Astrocyte of the cerebellum (primary cell): Measurements from ENCODE around the gene ASXL1.

Experiments
- DNase-seq: peaks from one replicate; pipeline ENCODE4 v3.0.0-alpha.2; 2011; ENCODE audit warnings: low read depth
- H3K4me3 ChIP-seq: 2 replicates; pipeline ENCODE4 v1.5.1; 2011; ENCODE audit warnings: mild to moderate bottlenecking, low read depth, low read length, moderate library complexity
- in situ Hi-C: cut with HindIII; loops from 2 replicates; pipeline ENCODE4 v1.10.0; 2017; ENCODE audit warnings: low sequenced_read_pairs
- TF ChIP-seq, protein P1 (sequence below): IDR thresholded peaks from 2 replicates; pipeline ENCODE4 v1.5.1; 2012; ENCODE audit warnings: low read length, low read depth, moderate library complexity, mild to moderate bottlenecking; ENCODE audit errors: missing control alignments

The ASXL1 gene

DNA sequence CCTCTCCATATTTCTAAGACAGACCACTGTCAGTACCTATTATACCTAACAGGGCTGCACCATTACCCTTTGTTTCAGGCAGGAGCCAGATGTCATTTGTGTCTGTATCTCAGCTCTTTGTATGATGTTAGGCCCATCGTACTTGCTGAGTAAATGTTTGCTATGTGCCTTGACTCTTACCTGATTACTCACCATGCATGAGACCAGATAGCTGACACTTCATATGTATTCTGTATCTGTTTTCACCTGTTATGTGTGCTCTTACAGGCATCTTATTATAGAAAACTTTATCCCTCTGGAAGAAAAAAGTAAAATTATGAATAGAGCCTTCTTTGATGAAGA lies 31.7 kb upstream of the ASXL1 start:
- in situ Hi-C loops: no loop called here
- DNase-seq: no peak
- no peak overlapping the region for H3K4me3 ChIP-seq
- TF ChIP-seq, protein P1, sequence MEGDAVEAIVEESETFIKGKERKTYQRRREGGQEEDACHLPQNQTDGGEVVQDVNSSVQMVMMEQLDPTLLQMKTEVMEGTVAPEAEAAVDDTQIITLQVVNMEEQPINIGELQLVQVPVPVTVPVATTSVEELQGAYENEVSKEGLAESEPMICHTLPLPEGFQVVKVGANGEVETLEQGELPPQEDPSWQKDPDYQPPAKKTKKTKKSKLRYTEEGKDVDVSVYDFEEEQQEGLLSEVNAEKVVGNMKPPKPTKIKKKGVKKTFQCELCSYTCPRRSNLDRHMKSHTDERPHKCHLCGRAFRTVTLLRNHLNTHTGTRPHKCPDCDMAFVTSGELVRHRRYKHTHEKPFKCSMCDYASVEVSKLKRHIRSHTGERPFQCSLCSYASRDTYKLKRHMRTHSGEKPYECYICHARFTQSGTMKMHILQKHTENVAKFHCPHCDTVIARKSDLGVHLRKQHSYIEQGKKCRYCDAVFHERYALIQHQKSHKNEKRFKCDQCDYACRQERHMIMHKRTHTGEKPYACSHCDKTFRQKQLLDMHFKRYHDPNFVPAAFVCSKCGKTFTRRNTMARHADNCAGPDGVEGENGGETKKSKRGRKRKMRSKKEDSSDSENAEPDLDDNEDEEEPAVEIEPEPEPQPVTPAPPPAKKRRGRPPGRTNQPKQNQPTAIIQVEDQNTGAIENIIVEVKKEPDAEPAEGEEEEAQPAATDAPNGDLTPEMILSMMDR: no peak

DNA sequence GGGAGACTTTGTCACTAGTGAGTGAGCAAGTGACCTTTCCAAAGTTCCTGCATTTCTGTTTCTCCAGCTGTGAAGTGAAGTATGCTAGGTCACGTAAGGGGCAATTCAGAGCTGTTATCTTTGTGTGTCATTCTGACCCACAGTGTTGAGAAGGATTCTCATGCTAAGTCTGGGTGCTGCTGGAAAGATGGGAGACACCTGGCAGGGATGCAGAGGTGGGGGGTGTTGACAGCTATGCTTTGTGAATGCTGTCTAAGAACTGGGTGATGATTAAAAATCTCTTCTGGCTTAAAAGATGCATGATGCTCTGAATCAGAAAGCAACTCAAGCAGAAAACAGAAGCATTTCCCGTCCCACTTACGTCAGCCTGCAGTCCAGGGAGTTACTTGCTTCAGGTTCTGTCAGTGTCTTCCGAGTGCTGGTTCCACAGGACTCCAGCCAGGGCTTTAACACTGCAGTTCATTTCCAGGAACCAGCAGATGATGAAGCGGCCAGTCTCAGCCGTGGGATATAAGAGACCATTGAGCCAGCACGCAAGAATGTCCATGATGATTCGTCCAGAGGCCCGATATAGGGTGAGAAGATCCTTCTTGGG lies 30.9 kb upstream of the ASXL1 start:
- DNase-seq: peak; percentile 39
- no peak overlapping the region for H3K4me3 ChIP-seq
- TF ChIP-seq, protein P1: no peak
- in situ Hi-C loops: no loop called here

DNA sequence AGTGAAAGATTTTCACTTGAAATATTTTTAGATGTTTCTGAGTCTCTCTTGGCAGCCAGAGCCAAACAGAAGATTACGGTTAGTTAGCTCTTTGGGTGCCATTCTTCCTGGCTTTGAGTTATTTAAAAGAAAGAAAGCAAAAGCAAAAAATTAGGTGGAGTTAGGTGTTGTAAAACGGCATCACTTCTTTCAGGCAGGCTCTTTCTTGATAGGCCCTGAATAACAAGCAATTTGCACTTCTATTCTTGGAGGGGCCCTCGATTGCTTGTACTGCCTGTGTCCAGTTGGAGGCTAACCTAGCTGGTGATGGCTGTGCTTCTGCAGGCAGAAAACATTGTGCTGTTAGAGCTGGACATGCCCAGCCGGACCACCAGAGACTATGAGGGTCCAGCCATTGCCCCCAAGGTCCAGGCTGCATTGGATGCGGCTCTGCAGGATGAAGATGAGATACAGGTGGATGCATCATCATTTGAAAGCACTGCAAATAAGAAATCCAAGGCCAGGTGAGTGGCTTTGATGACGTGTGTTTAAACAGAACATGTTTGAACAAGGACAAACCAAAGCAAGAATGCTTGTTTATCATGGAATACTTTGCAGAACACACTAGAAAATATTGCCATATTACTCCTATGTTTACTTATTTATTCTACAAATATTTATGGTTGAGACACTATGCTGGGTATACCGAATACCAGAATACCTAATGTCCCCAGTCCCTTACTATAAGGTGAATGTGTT lies 28.1 kb upstream of the ASXL1 start:
- TF ChIP-seq, protein P1: no peak
- DNase-seq: no peak
- in situ Hi-C loops: no loop called here
- no peak overlapping the region for H3K4me3 ChIP-seq

DNA sequence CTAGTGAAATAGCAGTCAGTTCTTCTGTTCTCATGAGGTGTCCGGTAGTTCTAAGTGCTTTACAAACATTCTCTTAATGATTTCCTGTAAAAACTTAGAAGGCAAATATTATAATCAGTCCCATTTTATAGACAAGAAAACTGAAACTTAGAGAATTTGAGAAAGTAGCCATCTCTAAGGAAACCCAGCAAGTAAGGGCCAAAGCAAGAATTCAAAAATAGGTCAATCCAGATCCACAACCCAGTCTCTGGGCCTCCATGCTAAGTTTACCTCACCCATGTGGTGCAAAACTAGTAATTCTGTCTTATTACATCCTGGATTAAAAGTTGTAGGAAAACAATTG lies 27.6 kb upstream of the ASXL1 start:
- TF ChIP-seq, protein P1: no peak
- in situ Hi-C loops: no loop called here
- DNase-seq: no peak
- H3K4me3 ChIP-seq: no peak overlapping the region

DNA sequence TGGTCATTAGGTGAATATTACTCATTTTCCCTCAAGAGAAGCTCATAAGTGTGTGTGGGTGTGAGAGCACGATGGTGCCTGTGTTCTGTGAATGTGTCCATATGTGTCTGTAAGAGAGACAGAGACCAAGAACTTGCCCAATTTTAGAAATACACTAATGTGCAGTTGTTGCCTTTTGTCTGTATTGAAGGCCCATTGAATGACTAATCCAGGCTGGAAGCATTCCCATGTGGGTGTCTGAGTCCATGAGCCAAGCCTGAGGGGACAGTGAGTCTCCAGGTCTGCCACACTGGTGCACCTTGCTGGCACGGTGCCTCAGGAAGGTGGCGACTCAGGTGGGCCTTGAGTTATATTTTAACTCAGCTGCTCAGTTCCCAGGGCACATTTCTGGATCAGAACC lies 25.5 kb upstream of the ASXL1 start:
- in situ Hi-C loops: no loop called here
- no peak overlapping the region for H3K4me3 ChIP-seq
- TF ChIP-seq, protein P1: no peak

DNA sequence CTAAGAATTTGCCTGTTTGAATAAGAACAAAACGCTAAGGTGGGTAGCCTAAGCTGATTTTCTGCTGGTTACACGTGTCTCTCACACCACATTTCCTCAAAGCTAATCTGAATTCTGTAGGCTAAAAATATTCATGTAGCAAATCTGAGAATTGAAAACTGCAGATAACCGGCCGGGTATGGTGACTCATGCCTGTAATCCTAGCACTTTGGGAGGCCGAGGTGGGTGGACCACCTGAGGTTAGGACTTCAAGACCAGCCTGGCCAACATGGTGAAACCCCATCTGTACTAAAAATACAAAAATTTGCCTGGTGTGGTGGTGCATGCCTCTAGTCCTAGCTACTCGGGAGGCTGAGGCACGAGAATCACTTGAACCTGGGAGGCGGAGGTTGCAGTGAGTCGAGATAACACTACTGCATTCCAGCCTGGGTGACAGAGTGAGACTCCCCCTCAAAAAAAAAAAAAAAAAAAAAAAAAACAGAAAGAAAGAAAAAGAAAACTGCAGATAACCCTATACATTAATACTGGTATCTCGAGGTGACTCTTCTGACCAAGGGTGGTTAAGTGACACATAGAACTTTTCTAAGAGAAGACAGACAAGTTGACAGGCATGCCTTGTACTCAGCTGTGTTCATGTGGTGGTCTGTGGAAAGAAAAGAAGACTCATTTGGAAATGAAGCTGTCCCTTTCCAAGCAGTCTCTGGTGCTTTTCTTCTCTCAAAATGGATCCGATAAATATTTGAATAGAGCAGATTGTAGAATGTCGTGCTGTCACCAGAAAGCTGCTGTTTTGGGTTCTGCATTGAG lies 24.7 kb upstream of the ASXL1 start:
- no peak overlapping the region for H3K4me3 ChIP-seq
- TF ChIP-seq, protein P1: no peak
- in situ Hi-C loops: no loop called here
- no peak for DNase-seq

More for the DNA sequence above, 25.5 kb upstream of the ASXL1 start:
- no peak for DNase-seq
